SH-SY5Y (cell line): ENCODE data around the gene SRGAP3.

Experiments
- GATA2 ChIP-seq: IDR thresholded peaks from 2 replicates; pipeline ENCODE4 v1.6.1; 2011; ENCODE audit warnings: mild to moderate bottlenecking, low read depth, low read length
- GATA3 ChIP-seq: IDR thresholded peaks from 2 replicates; pipeline ENCODE4 v1.6.1; 2011; ENCODE audit warnings: low read depth, mild to moderate bottlenecking, low read length, moderate library complexity

DNA sequence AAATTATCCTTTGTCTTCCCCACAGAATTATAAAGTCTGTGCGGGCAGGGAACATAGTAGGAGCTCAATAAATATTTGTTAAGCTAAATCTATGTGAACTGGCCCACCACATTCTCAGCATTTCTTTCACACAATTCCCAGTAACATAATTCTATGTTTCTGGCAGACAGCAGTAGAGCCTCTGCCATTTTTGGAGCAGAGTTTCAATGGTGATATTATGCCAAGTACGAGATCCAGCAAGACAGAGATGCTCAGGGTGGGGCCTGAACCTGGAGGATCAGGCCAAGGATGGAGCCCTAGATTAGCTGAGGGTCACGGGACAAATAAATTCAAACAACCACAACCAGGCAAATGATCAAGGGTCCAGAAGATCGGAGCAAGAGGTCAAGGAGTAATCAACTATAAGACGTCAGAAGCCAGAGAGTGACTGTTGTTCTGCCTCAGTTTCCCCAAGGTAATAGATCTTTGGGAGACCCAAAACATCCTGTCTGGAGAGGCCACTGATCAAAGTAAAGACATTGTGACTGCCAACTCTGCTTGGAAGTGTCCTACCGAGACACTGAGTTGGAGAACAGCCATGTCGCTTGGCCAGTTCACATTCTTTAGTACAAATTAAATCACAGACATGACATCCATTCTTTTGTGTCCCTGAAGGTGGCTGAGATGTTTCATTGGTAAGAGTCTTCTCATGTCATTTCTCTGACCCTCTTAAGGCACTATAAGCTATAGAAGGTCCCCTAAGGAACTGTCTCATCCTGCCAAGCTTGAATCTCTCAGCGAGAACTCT is 15.4 kb downstream of the SRGAP3 start:
- no peak for TF ChIP-seq GATA3
- TF ChIP-seq GATA2: no peak
